GM21786 (cell line): ENCODE data around the gene CLCNKA.
"Not testable (repeated sequence)": the region's sequence is repeated elsewhere in the genome, so short reads cannot be mapped to it uniquely, and the experiment has no call there.

ENCODE experiments used
- ATAC-seq: cut with Tn5 transposase; IDR thresholded peaks from one replicate; pipeline ENCODE4 v1.9.1; 2021; ENCODE audit not compliant: unreplicated experiment

Gene CLCNKA

GRCh38 chr1:16017076-16017460 is 4.8 kb upstream of the CLCNKA start:
- ATAC-seq: no peak

GRCh38 chr1:16017461-16018303 is 4.2 kb upstream of the CLCNKA start, which contains the start of gene HSPB7:
Gene HSPB7, minus strand, starts transcription at chr1:16018043. Its CDS starts 80 bp downstream, at chr1:16017963.
- no peak for ATAC-seq

GRCh38 chr1:16018308-16018707 is 3.5 kb upstream of the CLCNKA start:
- ATAC-seq: no peak

- ATAC-seq: no peak
Measured at GRCh38 chr1:16018749-16019643, 2.8 kb upstream of the CLCNKA start.

- no peak for ATAC-seq
Measured at GRCh38 chr1:16019644-16020277, 2.1 kb upstream of the CLCNKA start.

GRCh38 chr1:16020325-16020724 is 1.5 kb upstream of the CLCNKA start:
- ATAC-seq: no peak

GRCh38 chr1:16020878-16021277 is 958 bp upstream of the CLCNKA start:
- not testable (repeated sequence) for ATAC-seq

- ATAC-seq: no peak
Measured at GRCh38 chr1:16022393-16022792, 557 bp downstream of the CLCNKA start.

GRCh38 chr1:16023050-16023653 is 1.3 kb downstream of the CLCNKA start:
- ATAC-seq: no peak

GRCh38 chr1:16026302-16026701 is 4.5 kb downstream of the CLCNKA start:
- not testable (repeated sequence) for ATAC-seq

- ATAC-seq: no peak
Measured at GRCh38 chr1:16026723-16027484, 5.1 kb downstream of the CLCNKA start.

GRCh38 chr1:16028237-16029002 is 6.6 kb downstream of the CLCNKA start:
- ATAC-seq: no peak

GRCh38 chr1:16029003-16029268 is 7.1 kb downstream of the CLCNKA start:
- ATAC-seq: not testable (repeated sequence)

- ATAC-seq: no peak
Measured at GRCh38 chr1:16029288-16029687, 7.5 kb downstream of the CLCNKA start.

- ATAC-seq: no peak
Measured at GRCh38 chr1:16031551-16031950, 9.7 kb downstream of the CLCNKA start.

GRCh38 chr1:16032388-16033102 is 10.7 kb downstream of the CLCNKA start:
- peak; percentile 64 for ATAC-seq

- not testable (repeated sequence) for ATAC-seq
Measured at GRCh38 chr1:16033103-16033632, 11.3 kb downstream of the CLCNKA start.

- ATAC-seq: not testable (repeated sequence)
Measured at GRCh38 chr1:16036461-16036860, 14.6 kb downstream of the CLCNKA start.

- ATAC-seq: no peak
Measured at GRCh38 chr1:16038620-16038912, 16.7 kb downstream of the CLCNKA start.
